ENCODE data around the gene TEKT2. TPM values are rescaled to one million over a fixed set of nuclear protein-coding genes. Genes with fewer than 3 reads are reported as not detected.
A peak's percentile ranks its signal among the peaks of the same experiment; 100 is the strongest.

TEKT2 gene
- total RNA-seq, 2 donors from 2014 or later = 1.3 to 1.6 TPM

- WGBS, 2 donors = 36 to 64% methylated on average over 12 to 22 of the region's 42 CpGs
- intact Hi-C loops (cut with DNase I) = no loop called here
- H3K27me3 ChIP-seq = peaks cover 0 to 9% of the 10 kb centered on the region in 2 donors
- no peaks in the 10 kb centered on the region for H3K36me3 ChIP-seq (replicated peaks in 1 of 2; ENCODE audit: insufficient read depth in 1 of 2, low read depth in 2 of 2)
- TF ChIP-seq CTCF (IDR thresholded peaks at IDR 0.05) (no peak), POLR2A (IDR thresholded peaks at IDR 0.05) (no peak)
- H3K27ac ChIP-seq = no peak overlapping the region
- H3K9me3 ChIP-seq = no peaks in the 10 kb centered on the region
- no peak for ATAC-seq
- DNase-seq = no peak
- peaks cover 5% of the 10 kb centered on the region for H3K4me1 ChIP-seq
- no peak overlapping the region for H3K4me3 ChIP-seq
Measured at GRCh38 chr1:36124404-36125128, 40.7 kb downstream of the TEKT2 start.

GRCh38 chr1:36125129-36125991 lies 41.5 kb downstream of the TEKT2 start, which contains the start of gene COL8A2:
TSS of gene COL8A2 (minus strand) at chr1:36125222. CDS start at chr1:36100242, 24,980 bp downstream.
- DNase-seq (peak in 1 of 4 donors; percentile 20), ATAC-seq (peak; percentile 46)
- Histone ChIP-seq H3K9me3 (no peaks in the 10 kb centered on the region), H3K4me1 (peaks cover 5% of the 10 kb centered on the region), H3K27me3 (peaks cover 0 to 9% of the 10 kb centered on the region in 2 donors), H3K36me3 (replicated peaks in 1 of 2; ENCODE audit: insufficient read depth in 1 of 2, low read depth in 2 of 2) (no peaks in the 10 kb centered on the region), H3K4me3 (no peak within 1 kb of the TSS), H3K27ac (no peak within 1 kb of the TSS)
- 17 to 62% methylated on average over 8 to 66 of the region's 77 CpGs for WGBS, 2 donors
- intact Hi-C loops (cut with DNase I) = no loop called here
- no peak for TF ChIP-seq POLR2A (IDR thresholded peaks at IDR 0.05)

- Histone ChIP-seq H3K4me1 (peaks cover 5% of the 10 kb centered on the region), H3K36me3 (replicated peaks in 1 of 2; ENCODE audit: insufficient read depth in 1 of 2, low read depth in 2 of 2) (no peaks in the 10 kb centered on the region), H3K4me3 (no peak overlapping the region), H3K9me3 (no peaks in the 10 kb centered on the region), H3K27me3 (peaks cover 0 to 9% of the 10 kb centered on the region in 2 donors), H3K27ac (no peak overlapping the region)
- DNase-seq (no peak), ATAC-seq (no peak)
- intact Hi-C loops (cut with DNase I) = no loop called here
- TF ChIP-seq CTCF (IDR thresholded peaks at IDR 0.05) (no peak), POLR2A (IDR thresholded peaks at IDR 0.05) (no peak)
- 78 to 80% methylated on average over 21 of the region's 21 CpGs for WGBS, 2 donors
Measured at GRCh38 chr1:36126005-36126716, 42.3 kb downstream of the TEKT2 start.

- Histone ChIP-seq H3K36me3 (replicated peaks in 1 of 2; ENCODE audit: insufficient read depth in 1 of 2, low read depth in 2 of 2) (no peaks in the 10 kb centered on the region), H3K27me3 (peaks cover 0 to 9% of the 10 kb centered on the region in 2 donors), H3K4me1 (peaks cover 5% of the 10 kb centered on the region), H3K4me3 (no peak overlapping the region), H3K9me3 (no peaks in the 10 kb centered on the region), H3K27ac (no peak overlapping the region)
- WGBS, 2 donors = 44 to 49% methylated on average over 7 of the region's 7 CpGs
- no peak for ATAC-seq
- DNase-seq = no peak
- no peak for TF ChIP-seq POLR2A (IDR thresholded peaks at IDR 0.05)
- no peak for TF ChIP-seq CTCF (IDR thresholded peaks at IDR 0.05)
- intact Hi-C loops (cut with DNase I) = no loop called here
Measured at GRCh38 chr1:36126797-36127500, 43.1 kb downstream of the TEKT2 start.
